GM13977 (cell line): ENCODE results near the gene SAAL1.
A peak's percentile ranks its signal among the peaks of the same experiment; 100 is the strongest.

Experiments
- DNase-seq: peaks from one replicate; pipeline ENCODE4 v3.0.0; 2012; ENCODE audit warnings: low spot score
- in situ Hi-C: fragments of 300-500 bp; cut with MboI; formaldehyde crosslinking; loops from one replicate; pipeline ENCODE4 v1.12.0; 2022; ENCODE audit warnings: low sequenced_read_pairs, low pct_unique_long_range_greater_than_20kb, mixed read lengths, inconsistent platforms; ENCODE audit not compliant: unreplicated experiment
- TF ChIP-seq, protein P1 (sequence below): IDR thresholded peaks from 2 replicates; pipeline ENCODE4 v1.5.1; 2012; ENCODE audit warnings: mild to moderate bottlenecking, control low read depth; ENCODE audit not compliant: insufficient read depth; ENCODE audit errors: extremely low read depth, missing control alignments

SAAL1 gene, protein sequence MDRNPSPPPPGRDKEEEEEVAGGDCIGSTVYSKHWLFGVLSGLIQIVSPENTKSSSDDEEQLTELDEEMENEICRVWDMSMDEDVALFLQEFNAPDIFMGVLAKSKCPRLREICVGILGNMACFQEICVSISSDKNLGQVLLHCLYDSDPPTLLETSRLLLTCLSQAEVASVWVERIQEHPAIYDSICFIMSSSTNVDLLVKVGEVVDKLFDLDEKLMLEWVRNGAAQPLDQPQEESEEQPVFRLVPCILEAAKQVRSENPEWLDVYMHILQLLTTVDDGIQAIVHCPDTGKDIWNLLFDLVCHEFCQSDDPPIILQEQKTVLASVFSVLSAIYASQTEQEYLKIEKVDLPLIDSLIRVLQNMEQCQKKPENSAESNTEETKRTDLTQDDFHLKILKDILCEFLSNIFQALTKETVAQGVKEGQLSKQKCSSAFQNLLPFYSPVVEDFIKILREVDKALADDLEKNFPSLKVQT

DNA sequence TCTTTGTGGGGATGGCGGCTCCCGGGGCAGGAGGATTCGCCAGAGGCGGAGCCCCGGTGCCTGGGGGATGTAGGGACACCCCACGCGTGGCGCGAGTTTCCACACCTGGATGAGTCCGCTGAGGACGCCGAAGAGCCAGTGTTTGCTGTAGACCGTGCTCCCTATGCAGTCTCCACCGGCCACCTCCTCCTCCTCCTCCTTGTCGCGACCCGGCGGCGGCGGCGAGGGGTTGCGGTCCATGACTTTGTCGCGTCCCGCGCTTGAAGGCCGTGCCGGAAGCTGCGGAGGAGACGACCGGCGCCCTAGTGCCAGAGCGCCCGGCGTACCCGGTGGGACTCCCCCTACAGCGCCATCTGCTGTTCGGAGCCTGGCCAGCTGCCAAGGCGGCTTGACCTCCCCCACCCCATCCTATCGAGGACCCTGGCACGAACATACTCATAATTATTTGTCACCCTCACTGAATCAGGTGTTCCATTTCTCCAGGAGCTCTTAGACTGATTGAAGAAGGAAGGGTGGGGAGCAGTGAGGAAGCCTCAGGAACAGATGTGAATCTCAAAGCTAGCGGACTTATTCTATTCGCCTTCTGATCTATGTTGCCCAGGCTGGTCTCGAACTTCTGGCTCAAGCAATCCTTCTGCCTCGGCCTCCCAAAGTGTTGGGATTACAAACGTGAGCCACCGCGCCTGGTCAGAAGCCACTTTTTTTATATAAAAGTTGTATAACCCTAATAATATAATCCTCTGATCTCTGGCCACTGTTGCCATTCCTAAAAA lies at the start of gene SAAL1:
Gene SAAL1, minus strand, starts transcription at position 281 of the 773 bp plus-strand sequence. Its CDS starts 41 bp downstream, at position 240.
- in situ Hi-C loops: loop anchor here (10.0 kb wide), 1 partner anchor 121 kb away; no protein-coding TSS in a partner anchor
- TF ChIP-seq, protein P1, sequence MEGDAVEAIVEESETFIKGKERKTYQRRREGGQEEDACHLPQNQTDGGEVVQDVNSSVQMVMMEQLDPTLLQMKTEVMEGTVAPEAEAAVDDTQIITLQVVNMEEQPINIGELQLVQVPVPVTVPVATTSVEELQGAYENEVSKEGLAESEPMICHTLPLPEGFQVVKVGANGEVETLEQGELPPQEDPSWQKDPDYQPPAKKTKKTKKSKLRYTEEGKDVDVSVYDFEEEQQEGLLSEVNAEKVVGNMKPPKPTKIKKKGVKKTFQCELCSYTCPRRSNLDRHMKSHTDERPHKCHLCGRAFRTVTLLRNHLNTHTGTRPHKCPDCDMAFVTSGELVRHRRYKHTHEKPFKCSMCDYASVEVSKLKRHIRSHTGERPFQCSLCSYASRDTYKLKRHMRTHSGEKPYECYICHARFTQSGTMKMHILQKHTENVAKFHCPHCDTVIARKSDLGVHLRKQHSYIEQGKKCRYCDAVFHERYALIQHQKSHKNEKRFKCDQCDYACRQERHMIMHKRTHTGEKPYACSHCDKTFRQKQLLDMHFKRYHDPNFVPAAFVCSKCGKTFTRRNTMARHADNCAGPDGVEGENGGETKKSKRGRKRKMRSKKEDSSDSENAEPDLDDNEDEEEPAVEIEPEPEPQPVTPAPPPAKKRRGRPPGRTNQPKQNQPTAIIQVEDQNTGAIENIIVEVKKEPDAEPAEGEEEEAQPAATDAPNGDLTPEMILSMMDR: peak; percentile 92
- DNase-seq: peak; percentile 92

- in situ Hi-C loops: no loop called here
- no peak for DNase-seq
- TF ChIP-seq, protein P1: no peak
These were observed 45.7 kb upstream of the SAAL1 start for GRCh38 chr11:18151581-18151980.

DNA sequence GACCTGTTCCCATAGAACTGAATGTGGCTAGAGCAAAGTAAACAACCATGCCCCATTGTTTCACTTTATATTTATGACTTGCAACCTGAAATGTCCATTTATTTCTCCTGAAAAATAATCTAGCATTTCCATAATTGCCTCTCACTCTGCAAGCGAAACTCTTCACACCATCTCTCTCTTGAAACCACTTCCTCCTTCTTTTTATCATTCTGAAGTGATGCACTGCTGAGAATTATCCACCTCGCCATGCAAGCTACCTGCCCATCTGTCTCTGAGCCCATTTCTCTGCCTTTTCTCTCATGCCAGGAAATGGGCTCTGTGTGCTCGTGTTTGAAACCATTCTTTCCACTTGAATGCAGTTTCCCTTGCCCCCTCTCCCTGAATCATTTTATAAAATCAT lies 40.0 kb upstream of the SAAL1 start:
- in situ Hi-C loops: no loop called here
- TF ChIP-seq, protein P1: no peak
- DNase-seq: no peak

DNA sequence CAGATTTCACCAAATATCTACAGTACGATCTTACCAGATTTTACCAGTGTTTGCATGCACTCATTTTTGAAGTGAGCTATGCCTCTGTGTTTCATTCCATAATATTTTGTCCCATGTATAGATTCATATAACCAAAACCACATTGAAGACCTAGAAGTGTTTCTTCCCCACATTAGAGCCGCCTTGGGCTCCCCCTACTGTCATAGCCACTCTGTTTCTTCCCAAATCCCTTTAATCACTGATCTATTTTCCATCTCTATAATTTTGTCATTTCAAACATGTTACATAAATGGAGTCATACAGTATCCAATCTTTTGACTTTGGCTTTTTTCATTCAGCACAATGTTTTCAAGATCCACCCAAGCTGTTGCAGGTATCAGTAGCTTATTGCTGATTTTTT lies 39.1 kb upstream of the SAAL1 start:
- in situ Hi-C loops: no loop called here
- TF ChIP-seq, protein P1: peak; percentile 10
- DNase-seq: no peak

DNA sequence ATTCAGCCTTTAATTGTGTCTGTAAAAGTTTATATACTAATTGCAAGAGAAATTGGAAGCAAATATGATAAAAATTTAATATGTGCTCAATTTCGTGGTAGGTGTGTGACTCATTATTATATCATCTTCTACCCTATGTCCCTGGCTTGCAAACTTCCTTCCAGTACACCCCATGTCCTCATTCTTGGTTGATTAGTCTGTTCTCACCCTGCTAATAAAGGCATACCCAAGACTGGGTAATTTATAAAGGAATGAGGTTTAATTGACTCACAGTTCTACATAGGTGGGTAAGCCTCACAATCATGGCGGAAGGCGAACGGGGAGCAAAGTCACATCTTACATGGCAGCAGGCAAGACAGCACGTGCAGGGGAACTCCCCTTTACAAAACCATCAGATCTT lies 38.4 kb upstream of the SAAL1 start:
- no peak for DNase-seq
- in situ Hi-C loops: no loop called here
- TF ChIP-seq, protein P1: no peak

DNA sequence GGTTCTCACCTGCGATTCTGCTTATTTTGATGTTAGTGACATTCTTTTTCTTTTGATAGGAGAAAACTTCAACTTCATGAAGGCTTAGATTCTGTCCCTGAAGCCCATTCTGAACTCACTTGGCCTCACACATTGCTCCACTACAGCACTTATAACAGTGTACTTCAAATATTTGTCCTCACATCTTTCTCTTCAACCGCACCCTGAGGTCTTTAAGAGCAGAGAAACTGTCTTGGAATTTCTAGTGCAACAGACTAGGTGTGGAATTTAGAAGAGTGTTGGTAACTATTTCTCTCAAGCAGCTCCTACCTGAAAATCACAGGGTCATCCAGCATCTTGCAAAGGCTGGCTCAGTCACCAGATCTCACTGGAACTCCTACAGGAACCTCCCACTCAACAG lies 34.3 kb upstream of the SAAL1 start:
- in situ Hi-C loops: no loop called here
- DNase-seq: no peak
- TF ChIP-seq, protein P1: no peak
